GM21526 (cell line): ENCODE measurements around the gene RIMS3.

Experiments used
- ATAC-seq: cut with Tn5 transposase; IDR thresholded peaks from one replicate; pipeline ENCODE4 v1.9.1; 2021; ENCODE audit warnings: moderate library complexity; ENCODE audit not compliant: unreplicated experiment, low FRiP score

RIMS3 gene

DNA sequence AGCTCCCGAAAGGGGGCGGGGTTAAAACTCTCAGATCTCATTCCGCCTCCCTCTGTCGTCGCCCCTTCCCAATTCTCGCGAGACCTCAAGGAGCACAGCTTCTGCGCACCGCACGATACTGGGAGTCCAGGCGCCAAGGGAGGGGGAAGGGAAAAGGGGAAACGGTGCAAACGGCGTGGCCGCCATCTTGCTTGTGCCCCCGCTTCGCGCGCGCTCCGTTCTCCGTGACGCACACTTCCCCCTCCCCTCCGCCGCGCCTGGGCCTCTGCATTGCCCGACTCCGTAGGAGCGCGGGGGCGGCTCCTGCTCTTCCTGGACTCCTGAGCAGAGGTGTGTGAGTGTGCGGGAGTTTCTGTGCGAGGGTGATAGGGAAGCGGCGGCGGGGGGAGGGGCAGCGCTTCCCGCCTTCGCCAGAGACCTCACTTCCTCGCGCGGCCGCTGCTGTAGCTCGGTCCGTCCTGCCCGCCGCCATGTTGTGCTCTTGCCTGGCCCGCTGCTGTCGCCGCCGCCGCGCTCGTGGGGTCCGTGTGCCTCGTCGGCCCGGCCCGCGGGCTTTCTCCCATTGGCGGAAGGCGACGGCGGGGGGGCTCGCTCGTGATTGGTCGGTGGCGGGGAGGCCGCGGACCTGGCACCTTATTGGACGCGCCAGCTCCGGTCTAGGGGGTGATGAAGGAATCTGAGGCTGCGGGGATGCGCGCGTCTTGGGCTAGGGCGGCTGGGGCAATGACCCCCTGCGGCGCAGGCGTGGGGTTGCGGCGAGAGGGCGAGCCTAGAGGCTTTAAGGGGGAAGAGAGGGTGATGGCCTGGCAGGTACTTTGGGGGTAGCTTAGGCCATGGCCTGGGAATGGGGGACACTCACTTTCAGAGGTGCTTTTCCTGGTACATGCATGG is 26.3 kb upstream of the RIMS3 start, which contains the start of gene NFYC:
Gene NFYC, plus strand, starts transcription at position 167 of the 891 bp plus-strand sequence. CDS start 47,140 bp downstream, outside the sequence.
- ATAC-seq: peak; percentile 64

DNA sequence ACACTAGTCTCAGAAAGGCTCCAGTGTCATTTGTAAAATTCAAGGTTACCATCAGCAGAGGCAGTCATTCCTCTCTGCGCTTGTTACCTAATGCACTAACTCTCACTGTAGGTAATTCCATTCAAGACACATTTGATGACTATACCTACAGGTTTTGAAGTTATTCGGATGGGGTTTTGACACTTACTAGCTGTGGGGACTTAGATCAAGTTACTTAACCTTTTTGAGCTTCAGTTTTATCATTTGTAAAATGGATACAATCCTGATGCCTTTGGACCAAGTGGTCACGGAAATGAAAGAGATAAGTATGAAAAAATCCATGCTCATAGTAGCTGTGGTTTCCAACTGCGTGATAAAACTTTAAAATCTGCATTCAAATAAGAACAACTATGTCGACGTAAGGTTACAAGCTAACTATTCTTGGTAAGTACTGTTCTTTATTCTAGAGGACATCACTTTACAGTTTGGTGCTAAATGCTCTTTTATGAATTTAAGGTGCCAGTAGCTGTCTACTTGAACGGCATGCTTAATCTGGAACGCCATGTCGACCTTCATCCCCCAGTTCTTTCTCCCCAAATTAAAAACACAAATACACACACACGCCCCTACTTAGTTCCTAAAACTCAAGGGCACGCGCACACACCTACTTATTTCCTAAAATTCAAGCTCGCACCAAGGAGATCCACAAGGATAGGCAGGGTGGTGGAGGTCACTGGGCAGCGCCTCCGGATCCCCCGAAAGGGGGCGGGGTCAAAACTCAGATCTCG is 25.5 kb upstream of the RIMS3 start:
- ATAC-seq: no peak

DNA sequence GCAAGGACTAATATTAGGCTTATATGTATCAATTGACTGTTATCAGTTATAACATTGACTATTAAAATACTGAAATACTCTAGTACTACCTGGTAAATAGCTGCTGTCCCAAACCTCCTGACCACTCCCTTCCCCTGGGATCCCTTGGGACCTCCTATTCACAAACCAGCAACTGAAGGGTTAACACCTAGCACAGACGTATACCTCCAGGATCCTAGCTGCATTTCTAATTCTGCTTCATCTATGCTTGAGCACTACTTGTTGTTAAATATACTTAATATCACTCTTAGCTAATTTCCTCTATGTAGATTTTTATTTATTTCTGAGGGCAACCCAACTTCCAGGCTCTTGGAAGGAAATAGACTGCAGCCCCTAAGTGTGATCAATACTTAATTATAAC is 24.3 kb upstream of the RIMS3 start:
- ATAC-seq: no peak

DNA sequence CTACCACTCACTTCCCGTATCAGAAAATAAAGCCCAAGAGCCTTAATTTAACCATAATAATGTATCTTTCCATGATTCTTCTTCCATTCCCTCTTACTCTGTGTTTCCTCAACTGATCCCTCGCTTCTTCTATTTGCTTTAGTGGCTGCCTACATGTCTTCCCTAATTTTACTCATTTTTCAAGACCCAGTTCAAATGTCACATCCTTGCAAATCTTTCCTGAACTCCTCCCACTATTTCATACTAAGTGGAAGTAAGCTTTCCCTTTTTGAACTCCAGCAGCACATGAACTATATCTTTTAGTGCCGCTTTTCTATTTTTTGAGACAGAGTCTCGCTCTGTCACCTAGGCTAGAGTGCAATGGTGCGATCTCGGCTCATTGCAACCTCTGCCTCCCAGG is 22.2 kb upstream of the RIMS3 start:
- no peak for ATAC-seq

DNA sequence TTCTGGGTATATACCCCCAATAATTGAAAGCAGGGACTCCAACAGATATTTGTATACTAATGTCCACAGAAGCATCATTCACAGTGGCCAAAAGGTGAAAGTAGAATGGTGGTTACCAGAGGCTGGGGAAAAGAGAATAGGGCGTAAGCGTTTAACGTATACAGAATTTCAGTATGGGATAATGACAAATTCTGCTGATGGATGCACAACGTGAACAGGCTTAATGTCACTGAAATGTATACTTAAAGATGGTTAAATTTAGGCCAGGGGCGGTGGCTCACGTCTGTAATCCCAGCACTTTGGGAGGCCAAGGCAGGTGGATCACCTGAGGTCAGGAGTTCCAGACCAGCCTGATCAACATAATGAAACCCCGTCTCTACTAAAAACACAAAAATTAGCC is 21.6 kb upstream of the RIMS3 start:
- no peak for ATAC-seq

DNA sequence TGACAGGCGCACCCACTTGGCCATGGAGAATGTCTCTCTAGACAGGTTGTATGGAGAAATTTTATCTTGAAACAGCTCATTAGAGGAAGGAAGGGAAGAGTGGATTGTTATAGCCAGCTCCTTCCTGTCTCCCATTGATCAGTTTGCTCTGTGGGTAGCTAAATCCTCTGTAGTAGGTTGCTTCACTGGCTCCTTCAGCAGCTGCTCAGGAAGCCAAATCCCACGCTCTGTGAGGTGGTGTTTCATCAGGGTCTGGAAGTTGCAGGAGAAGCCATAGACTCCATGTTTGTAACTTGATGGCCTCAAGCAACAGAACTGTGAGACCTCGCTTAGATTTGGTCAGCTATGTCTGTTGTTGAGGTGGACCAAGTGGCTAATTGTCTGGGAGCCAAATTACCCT is 19.2 kb upstream of the RIMS3 start:
- no peak for ATAC-seq

DNA sequence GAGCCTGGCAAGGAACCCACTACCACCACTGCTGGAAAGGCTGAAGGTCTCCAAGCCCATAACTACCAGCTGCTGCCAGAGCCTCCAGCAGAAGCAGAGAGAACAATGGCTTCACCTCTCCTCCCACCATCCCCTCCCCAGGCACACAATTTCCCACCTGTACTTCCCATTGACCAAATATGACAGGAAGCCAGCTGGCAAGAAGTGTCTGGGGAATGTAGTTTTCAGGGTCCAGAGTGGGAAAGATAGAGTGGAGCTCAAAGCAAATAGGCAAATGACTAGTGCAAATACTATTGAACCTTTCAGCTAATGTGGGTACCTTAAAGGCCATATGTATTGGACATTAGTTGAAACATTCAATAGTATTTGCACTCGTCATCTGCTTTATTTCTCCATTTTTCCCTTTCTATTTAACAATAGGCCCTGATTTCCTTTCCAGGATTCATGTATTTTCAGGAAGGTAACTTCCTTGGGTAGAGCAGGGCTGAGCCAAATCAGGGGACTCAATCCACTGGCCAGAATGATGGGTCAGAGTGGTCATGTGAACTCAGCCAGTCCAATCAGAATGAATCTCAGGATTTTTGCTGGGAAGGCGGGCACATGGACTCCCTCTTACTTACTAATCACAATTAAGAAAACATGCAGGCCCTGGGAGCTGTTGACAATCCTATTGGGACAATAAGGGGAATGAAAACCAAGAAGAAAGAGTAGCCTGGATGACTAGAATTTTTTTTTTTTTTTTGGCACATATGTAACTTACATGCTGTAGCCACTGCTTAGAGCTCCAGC is 13.9 kb upstream of the RIMS3 start:
- no peak for ATAC-seq

DNA sequence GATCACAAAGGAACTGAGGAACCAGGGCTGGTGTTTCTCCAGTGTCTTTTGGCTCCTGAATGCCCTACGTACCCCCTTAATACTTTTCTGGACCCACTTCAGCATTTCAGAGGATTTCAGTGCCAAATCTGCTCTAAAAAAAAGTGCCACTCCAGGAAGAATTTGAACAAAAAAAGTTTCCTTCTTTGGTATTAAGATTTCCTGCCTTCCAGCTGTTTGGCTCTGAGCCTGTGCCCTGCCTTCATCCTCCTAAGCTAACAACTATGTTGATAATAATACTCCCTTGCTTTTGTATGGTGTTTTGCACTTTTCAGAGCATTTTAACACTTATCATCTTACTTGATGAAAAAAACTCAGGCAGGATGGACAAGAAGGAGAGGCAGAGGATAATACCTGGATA is 11.0 kb upstream of the RIMS3 start:
- no peak for ATAC-seq

DNA sequence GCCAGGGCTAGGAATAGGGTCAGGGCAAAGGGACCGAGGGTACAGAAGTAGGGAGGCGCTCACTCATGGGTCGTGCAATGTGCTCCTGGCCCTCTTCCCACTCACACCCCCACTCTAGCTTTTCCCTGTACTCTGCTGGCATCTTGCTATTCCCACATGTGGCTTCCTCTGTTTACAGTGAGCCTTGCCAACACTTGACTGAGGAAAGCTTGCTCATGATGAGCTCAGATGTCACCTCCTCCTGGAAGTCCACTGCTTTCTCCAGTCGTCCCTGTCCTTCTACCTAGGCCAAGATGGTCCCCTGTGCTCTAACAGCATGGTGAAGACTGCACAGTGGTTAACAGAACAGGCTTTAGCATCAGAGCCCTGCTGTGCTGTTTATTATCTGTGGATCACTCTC is 8.0 kb upstream of the RIMS3 start:
- ATAC-seq: no peak

DNA sequence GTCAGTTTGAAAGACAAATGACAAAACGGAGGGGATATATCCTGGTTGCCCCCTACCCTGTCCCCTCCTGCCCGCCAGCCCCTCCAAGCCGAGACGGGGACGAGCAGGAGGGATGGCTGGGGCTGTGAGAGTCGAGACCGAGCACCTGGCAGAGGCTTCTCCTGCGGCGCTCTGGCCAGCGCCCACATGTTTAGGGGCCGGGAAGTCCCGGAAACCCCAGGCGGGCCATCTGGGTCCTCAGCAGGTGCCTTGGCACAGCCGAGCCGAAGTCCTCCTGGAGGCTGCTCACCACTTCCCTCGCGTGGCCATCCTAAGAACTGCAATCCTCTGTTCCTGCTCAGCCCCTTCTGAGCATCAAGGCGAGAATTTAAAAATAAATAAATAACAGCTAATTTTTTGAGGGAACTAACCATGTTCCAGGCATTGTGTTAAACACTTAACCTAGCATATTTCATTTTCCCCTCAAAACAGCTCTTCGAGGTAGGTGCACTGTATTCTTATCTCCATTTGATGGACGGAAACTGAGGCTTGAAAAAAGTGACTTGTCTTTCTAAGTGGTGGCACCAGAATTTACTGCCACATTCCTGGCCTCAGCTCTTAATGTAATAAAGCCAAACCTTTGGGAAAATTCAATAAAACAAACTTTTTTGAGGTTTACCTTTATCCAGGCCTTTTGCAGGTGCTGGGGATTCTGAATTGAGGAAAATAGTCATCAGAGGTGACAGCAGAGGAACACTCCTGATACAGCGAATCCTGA is 3.5 kb upstream of the RIMS3 start:
- no peak for ATAC-seq

DNA sequence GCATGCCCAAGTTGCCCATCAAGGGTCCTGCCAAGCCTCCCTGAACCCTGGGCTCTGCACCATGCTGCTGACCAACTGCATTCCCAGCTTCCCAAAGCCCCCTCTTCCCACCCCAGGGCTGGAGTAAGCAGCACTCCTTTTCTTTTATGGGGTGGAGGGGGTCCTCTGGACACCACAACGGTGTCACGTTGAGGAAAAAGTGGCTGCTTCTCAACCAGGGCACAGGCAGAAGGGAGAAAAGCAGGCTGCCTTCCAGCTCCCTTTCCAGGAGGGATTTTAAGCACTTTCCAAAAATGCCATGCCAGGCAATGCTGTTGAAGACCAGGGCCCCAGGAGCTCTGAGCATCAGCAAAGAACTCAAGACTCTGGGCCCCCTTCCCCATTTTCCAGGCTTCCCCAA is 691 bp downstream of the RIMS3 start:
- no peak for ATAC-seq

DNA sequence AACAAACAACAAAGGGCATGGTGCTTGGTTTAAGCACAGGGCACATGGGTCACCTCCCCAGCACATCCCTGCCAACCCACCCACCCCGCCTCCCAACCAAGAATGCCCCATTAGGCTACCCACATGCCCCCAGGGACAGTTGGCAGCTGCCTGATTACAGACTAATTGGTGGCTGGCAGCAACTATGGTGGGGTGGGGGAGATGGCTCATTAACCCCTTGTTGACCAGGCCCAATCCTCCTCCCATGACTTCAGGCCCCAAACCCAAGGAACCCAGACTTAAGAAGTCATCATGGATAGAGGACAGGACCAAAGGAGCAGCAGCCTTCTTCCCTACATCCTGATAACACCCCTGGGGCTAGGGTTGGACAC is 1.3 kb downstream of the RIMS3 start:
- ATAC-seq: no peak

DNA sequence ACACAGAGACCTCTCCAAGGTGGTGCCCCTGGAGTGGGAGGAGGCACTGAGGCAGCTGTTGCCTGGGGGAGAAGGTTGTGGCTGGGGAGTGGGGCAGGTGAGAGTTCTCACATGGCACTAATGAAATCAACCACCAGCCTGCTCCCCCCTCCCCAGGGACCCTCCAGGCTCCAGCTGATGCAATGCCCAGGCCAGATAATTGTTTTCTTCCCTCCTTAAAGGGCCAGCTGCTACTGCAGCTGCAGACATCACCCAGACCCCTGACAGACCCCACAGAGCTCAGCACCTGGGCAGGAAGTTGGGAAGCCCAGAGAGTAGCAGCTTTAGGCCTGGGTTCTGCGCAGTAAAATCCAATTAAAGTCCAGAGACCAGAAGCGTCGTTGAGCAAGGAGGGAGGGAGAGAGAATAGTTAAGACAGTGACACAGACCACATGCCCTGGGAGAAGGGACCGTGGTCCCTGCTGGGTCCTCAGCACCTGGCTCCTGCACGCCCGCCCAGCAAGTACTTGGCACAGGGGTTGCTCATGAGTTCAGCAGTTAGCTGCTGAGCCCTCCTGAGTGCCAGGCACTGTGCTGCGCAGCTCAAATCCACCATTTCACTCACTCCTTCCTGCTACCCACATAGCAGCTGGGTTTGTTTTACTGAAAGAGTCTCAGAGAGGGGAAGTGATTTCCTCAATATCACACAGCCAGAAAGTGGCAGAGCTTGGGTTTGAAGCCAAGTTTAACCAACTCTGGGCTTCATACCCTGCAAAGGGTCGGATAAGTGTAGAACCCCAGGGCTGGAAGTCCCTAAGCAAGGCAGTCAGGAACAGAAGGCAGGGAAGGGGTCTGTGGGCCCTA is 1.9 kb downstream of the RIMS3 start:
- ATAC-seq: no peak

DNA sequence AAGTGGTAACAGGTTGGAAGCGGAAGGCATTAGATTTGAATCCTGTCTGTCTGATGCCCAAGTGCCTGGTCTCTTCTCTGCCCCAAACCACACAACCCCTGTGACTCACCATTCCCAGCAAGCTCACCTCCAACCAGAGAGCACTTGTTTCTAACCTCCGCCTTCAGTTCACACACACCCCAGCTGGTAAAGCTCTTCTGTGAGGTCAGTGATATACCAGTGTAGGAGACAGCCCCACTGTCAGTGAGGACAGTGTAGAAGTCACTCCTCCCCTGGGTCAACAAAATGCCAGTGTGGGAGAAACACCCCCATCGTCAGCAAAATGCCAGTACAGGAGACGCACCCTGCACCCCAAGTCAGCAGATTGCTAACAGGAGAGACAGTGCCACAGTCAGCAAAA is 2.6 kb downstream of the RIMS3 start:
- ATAC-seq: no peak

DNA sequence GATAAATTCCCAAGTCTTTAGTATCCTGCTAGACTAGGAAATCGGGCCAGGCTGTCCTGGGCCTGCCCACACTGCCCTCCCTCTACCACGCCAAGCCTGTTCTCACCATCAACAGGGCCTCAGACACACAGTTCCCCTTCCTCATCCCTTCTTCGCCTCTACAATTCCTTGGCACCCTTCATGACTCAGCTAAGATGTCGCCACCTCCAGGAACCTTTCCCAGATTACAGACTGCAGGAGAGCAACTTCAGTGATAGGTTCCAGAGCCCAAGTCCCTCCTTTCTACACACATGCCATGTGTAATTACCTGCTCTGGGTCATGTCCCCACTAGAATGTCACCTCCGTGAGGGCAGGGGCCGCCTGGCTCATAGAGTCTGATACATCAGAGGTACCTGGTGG is 3.3 kb downstream of the RIMS3 start:
- ATAC-seq: no peak

DNA sequence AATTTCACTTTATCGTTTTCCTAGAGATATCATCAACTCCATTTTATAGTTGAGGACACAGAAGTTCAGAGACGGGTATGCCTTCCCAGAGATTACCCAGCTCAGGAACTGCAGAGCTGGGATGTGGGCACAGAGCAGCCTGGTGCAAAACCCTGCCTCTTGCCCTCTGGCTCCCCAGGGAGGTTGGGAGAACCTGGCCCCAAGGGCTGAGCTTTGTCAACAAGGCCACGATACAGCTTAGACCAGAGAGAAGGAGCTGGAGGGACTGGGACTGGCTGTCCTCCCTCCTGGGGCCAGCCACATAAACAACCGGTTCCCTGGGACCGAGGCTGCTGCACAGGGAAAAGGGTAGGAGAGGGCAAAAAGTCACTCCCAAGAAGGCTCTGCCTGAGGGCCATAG is 3.8 kb downstream of the RIMS3 start:
- no peak for ATAC-seq

DNA sequence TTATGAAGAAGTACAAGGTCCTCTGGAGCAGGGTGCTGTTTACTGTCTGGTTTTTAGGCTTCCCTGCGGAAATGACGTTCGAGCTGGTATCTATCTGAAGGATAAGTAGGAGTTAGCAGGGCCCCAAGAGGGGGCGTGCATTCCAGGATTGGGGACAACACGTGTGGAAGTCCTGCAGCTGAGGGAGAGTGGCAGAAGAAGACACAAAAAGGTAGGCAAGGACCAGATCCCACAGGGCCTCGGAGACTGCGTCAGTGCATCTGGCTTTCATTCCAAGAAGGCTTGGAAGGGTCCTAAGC is 5.9 kb downstream of the RIMS3 start:
- ATAC-seq: no peak

DNA sequence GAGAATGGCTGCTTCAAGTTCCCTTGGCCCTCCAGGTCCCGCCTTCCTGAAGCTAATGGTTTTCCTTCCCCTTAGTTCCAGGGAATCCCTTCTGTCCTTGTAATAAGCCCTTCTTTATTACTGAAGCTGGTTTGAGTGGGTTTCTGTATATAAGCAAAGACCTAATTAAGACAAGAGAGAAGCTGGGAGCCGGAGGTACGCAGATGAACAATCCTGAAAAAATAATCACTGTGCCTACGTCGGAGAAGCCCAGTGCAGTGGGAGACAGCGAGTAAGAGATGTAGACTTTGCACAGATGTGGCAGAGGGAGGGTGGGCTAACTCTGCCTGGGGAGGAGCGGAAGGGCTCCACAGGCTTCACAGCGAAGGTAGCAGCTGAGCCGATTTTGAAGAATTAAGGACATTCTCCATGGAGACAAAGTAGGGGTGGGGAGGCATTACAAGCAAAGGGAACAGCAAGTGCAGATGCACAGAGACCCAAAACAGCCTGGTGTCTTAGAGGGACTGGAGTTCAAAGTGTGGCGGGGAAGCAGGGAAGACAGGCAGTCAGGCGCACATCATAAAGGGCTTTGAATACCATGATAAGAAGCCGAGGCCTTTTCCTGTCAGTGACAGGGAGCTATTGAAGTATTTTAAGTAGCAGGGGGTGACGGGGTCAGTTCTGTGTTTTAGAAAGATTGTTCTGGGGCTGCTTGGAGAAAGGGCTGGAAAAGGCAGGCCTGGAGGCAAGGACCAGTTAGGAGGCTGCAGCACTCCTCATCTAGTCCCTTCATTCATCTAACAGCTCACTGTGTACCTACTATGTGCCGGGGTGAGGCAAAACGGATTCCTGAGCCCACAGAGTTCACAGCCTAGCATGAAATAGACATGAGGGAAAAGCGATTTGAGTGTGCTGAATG is 6.5 kb downstream of the RIMS3 start:
- ATAC-seq: no peak

DNA sequence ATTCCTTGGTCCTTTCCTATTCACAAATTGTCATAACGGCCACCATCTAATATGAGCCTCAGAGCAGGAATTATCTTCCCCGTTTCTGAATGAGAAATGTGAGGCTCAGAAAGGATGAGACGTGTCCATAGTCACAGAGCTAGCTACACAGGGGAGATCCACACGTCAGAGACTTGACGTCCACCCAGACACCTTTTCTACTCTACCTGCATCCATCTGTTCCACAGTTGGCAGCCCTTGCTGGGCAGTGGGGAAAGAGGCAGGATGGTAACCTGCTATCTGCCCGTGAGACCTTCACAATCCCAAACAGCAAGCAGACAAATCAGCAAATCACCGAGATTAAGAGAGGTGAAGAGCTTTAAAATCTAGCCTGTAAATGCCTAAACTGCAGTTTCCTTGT is 8.4 kb downstream of the RIMS3 start:
- no peak for ATAC-seq
